Natural killer cell treated with Interleukin-12 subunit alpha and Interleukin-12 subunit beta and Interleukin-15 and Interleukin-18, amount 100 ng/mL, for 72 hours (primary cell): ENCODE results near the gene PTPN5. TPM values are rescaled to one million over a fixed set of nuclear protein-coding genes. Genes with fewer than 3 reads are reported as not detected.
"Not testable (repeated sequence)": the region's sequence is repeated elsewhere in the genome, so short reads cannot be mapped to it uniquely, and the experiment has no call there.

Experiments used
- ATAC-seq, 2 donors: fragments of 150-1000 bp; cut with Tn5 transposase in 1 of 2; sonication (Bioruptor Pico), chemical (Tn5 transposase) in 1 of 2; 2 replicates each; pipeline ENCODE4 v1.10.0; 2021
- DNase-seq: peaks from one replicate; pipeline ENCODE4 v3.0.0; 2022; ENCODE audit warnings: low spot score
- H3K27ac Mint-ChIP-seq, 2 donors: 1 replicate in 1 of 2; 2 replicates in 1 of 2; pipeline ENCODE4 v1.8.0; 2022; ENCODE audit warnings: mixed read lengths in 2 of 2, mild to moderate bottlenecking in 1 of 2, moderate library complexity in 1 of 2
- H3K27me3 Mint-ChIP-seq, 2 donors: 1 replicate in 1 of 2; 2 replicates in 1 of 2; pipeline ENCODE4 v1.8.0; 2022; ENCODE audit warnings: mixed read lengths in 2 of 2
- H3K36me3 Mint-ChIP-seq: one replicate; pipeline ENCODE4 v1.8.0; 2022; ENCODE audit warnings: mixed read lengths
- H3K4me1 Mint-ChIP-seq, 2 donors: 1 replicate in 1 of 2; 2 replicates in 1 of 2; pipeline ENCODE4 v1.8.0; 2022; ENCODE audit warnings: low read depth in 2 of 2, mixed read lengths in 2 of 2, mild to moderate bottlenecking in 1 of 2
- H3K4me3 Mint-ChIP-seq: one replicate; pipeline ENCODE4 v1.8.0; 2022; ENCODE audit warnings: mixed read lengths
- H3K9me3 Mint-ChIP-seq: 2 replicates; pipeline ENCODE4 v1.8.0; 2022; ENCODE audit warnings: mixed read lengths
- total RNA-seq, 2 donors: library from RNA; stranded (reverse); gene quantifications; one replicate each; pipeline ENCODE4 v1.2.3, GENCODE V29; 2022

PTPN5 gene
- total RNA-seq, 2 donors from 2014 or later, result not detected

DNA sequence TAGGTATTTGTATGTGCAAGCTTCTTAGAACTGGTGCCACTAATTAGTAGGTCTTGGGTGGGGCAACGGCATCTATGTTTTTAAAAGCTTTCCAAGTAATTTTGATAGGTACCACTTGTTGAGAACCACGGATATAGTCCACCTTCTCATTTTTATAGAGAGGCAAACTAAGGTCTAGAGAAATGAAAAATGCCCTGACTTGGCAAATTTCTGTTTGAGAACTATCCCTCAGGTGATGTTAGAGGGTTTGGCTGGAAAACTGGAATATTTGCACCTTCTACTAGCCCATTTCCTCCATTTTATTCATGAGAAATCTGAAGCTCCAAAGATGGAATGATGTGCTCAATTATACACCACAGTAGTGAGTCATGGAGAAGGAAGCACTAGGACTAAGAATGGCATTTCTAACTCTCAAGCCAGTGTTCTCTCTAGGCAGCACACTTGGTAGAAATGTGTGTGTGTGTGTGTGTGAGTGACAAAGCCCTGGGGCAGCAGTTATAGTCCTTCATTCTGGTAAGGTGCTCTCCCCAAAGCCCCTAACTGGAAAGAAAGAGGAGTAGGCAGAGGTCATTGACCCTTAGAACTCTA, 94.9 kb downstream of the PTPN5 start:
- no peak overlapping the region for H3K27ac Mint-ChIP-seq
- H3K27me3 Mint-ChIP-seq, result no peaks in the 10 kb centered on the region
- no peak for DNase-seq
- H3K36me3 Mint-ChIP-seq, result no peaks in the 10 kb centered on the region
- H3K4me3 Mint-ChIP-seq, result no peak overlapping the region
- peaks cover 13 to 16% of the 10 kb centered on the region in 2 donors for H3K4me1 Mint-ChIP-seq
- H3K9me3 Mint-ChIP-seq, result no peaks in the 10 kb centered on the region
- ATAC-seq, result no peak

GRCh38 chr11:18692941-18693760, 98.4 kb downstream of the PTPN5 start:
- Mint-ChIP-seq H3K27ac (no peak overlapping the region), H3K4me1 (peaks cover 3 to 4% of the 10 kb centered on the region in 2 donors), H3K4me3 (no peak overlapping the region), H3K27me3 (no peaks in the 10 kb centered on the region), H3K9me3 (no peaks in the 10 kb centered on the region), H3K36me3 (no peaks in the 10 kb centered on the region)
- DNase-seq (no peak), ATAC-seq (no peak)

GRCh38 chr11:18691467-18692140, 100.0 kb downstream of the PTPN5 start:
- not testable (repeated sequence) for DNase-seq, H3K4me1 Mint-ChIP-seq, H3K27ac Mint-ChIP-seq, H3K4me3 Mint-ChIP-seq, ATAC-seq, H3K27me3 Mint-ChIP-seq, H3K36me3 Mint-ChIP-seq, H3K9me3 Mint-ChIP-seq

- no peaks in the 10 kb centered on the region for H3K36me3 Mint-ChIP-seq
- no peaks in the 10 kb centered on the region for H3K4me1 Mint-ChIP-seq
- DNase-seq, result no peak
- H3K4me3 Mint-ChIP-seq, result no peak overlapping the region
- H3K9me3 Mint-ChIP-seq, result no peaks in the 10 kb centered on the region
- H3K27me3 Mint-ChIP-seq, result no peaks in the 10 kb centered on the region
- H3K27ac Mint-ChIP-seq, result no peak overlapping the region
- no peak for ATAC-seq
These were observed 107.3 kb downstream of the PTPN5 start for GRCh38 chr11:18684267-18684666.

DNA sequence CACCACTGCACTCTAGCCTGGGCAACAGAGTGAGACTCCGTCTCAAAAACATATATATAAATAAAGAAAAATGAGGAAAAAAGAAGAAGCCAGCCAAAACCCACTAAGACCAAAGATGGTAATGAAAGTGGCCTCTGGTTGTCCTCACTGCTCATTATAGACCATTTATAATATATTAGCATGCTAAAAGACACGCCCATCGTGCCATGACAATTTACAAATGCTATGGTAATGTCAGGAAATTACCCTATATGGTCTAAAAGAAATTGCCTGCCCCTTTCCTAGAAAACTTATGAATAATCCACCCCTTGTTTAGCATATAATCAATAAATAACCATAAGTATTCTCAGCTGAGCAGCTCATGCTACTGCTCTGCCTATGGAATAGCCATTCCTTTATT, 109.1 kb downstream of the PTPN5 start:
- ATAC-seq (no peak), DNase-seq (no peak)
- H3K4me3 Mint-ChIP-seq, result no peak overlapping the region
- H3K4me1 Mint-ChIP-seq, result no peaks in the 10 kb centered on the region
- no peaks in the 10 kb centered on the region for H3K27me3 Mint-ChIP-seq
- no peaks in the 10 kb centered on the region for H3K36me3 Mint-ChIP-seq
- H3K9me3 Mint-ChIP-seq, result no peaks in the 10 kb centered on the region
- H3K27ac Mint-ChIP-seq, result no peak overlapping the region

DNA sequence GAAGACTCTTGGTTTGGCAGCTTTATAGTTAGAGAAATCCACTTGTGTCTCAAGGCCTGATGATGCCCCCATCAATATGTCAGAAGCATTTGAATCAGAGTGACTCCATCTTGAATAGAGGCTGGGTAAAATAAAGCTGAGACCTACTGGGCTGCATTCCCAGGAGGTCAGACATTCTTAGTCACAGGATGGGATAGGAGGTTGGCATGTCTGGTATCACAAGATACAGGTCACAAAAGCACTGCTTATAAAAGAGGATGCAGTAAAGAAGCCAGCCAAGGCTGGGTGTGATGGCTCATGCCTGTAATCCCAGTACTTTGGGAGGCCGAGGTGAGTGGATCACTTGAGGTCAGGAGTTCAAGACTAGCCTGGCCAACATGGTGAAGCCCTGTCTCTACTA, 109.6 kb downstream of the PTPN5 start:
- not testable (repeated sequence) for ATAC-seq, DNase-seq, H3K36me3 Mint-ChIP-seq, H3K4me1 Mint-ChIP-seq, H3K27me3 Mint-ChIP-seq, H3K9me3 Mint-ChIP-seq, H3K4me3 Mint-ChIP-seq, H3K27ac Mint-ChIP-seq

Other genes with a start within 250 kb of the PTPN5 start
- 10 to 100 TPM; 18.8 to 38.8 TPM for gene UEVLD, start 203.1 kb downstream of the PTPN5 start, total RNA-seq
- 1 to 10 TPM; 3.2 to 3.3 TPM for gene MISFA, start 192.0 kb downstream of the PTPN5 start, total RNA-seq
- gene SPTY2D1, start 157.5 kb downstream of the PTPN5 start, total RNA-seq, result 10 to 100 TPM; 28.8 to 33.4 TPM
- under 1 TPM; 0.21 to 0.59 TPM for gene TMEM86A, start 93.0 kb downstream of the PTPN5 start, total RNA-seq
- gene IGSF22, start 65.6 kb downstream of the PTPN5 start, total RNA-seq, result not detected
- not detected for gene MRGPRX1, start 147.6 kb upstream of the PTPN5 start, total RNA-seq